ENCODE measurements around the gene FGF22.
"Not testable (repeated sequence)": the region's sequence is repeated elsewhere in the genome, so short reads cannot be mapped to it uniquely, and the experiment has no call there.

The FGF22 gene

GRCh38 chr19:639253-640160, at the start of gene FGF22:
Gene FGF22, plus strand, starts transcription at chr19:639879. Its CDS starts 47 bp downstream, at chr19:639926.
- DNase-seq (ENCODE audit: low spot score): peak; percentile 71

GRCh38 chr19:590396-590745, 49.3 kb upstream of the FGF22 start:
- DNase-seq (ENCODE audit: low spot score): no peak

GRCh38 chr19:590750-591098, 49.0 kb upstream of the FGF22 start:
- no peak for DNase-seq (ENCODE audit: low spot score)

GRCh38 chr19:591099-591958, 48.4 kb upstream of the FGF22 start:
- DNase-seq (ENCODE audit: low spot score): no peak

GRCh38 chr19:592101-592500, 47.6 kb upstream of the FGF22 start:
- no peak for DNase-seq (ENCODE audit: low spot score)

GRCh38 chr19:593055-593454, 46.6 kb upstream of the FGF22 start:
- DNase-seq (ENCODE audit: low spot score): no peak

GRCh38 chr19:593505-593904, 46.2 kb upstream of the FGF22 start:
- DNase-seq (ENCODE audit: low spot score): no peak

- no peak for DNase-seq (ENCODE audit: low spot score)
These were observed 45.3 kb upstream of the FGF22 start for GRCh38 chr19:594265-594870.

GRCh38 chr19:595326-596262, 44.1 kb upstream of the FGF22 start:
- no peak for DNase-seq (ENCODE audit: low spot score)

- no peak for DNase-seq (ENCODE audit: low spot score)
These were observed 43.4 kb upstream of the FGF22 start for GRCh38 chr19:596263-596655.

- no peak for DNase-seq (ENCODE audit: low spot score)
These were observed 42.0 kb upstream of the FGF22 start for GRCh38 chr19:597406-598315.

GRCh38 chr19:601310-601709, 38.4 kb upstream of the FGF22 start:
- no peak for DNase-seq (ENCODE audit: low spot score)

GRCh38 chr19:601790-602189, 37.9 kb upstream of the FGF22 start:
- no peak for DNase-seq (ENCODE audit: low spot score)

GRCh38 chr19:602391-603301, 37.0 kb upstream of the FGF22 start:
- DNase-seq (ENCODE audit: low spot score): no peak

- DNase-seq (ENCODE audit: low spot score): not testable (repeated sequence)
These were observed 36.4 kb upstream of the FGF22 start for GRCh38 chr19:603302-603639.

- DNase-seq (ENCODE audit: low spot score): not testable (repeated sequence)
These were observed 35.9 kb upstream of the FGF22 start for GRCh38 chr19:603779-604178.

GRCh38 chr19:604355-604754, 35.3 kb upstream of the FGF22 start:
- no peak for DNase-seq (ENCODE audit: low spot score)

- not testable (repeated sequence) for DNase-seq (ENCODE audit: low spot score)
These were observed 34.4 kb upstream of the FGF22 start for GRCh38 chr19:605061-605971.
